ENCODE data around the gene CEP41.

Gene CEP41

DNA sequence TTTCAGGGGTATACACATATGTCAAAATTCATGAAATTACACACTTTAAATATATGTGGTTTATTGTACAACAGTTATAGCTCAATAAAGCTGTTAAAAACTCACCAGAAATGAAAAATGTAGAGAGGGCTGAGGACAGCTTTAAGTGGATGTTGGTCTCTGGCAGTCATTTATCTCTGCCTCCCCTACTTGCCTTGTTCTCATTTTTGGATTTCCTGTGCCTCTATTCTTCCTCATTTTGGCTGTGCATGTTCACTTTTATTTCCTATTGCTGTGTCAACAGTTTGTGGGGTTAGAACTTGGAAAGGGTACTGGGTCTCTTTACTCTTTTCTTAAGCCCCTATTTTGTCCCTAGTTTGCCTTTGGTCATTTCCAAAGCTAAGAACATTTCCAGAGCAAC, 32.5 kb upstream of the CEP41 start:
- H2BK12ac ChIP-seq (ENCODE audit: low read length in 2 of 2), result no peak overlapping the region
- no peak overlapping the region for H2BK5ac ChIP-seq (ENCODE audit: low read depth, low read length, poor library complexity, severe bottlenecking)
- no peak overlapping the region for H2BK15ac ChIP-seq (ENCODE audit: low read depth, poor library complexity, severe bottlenecking)
- H2AFZ ChIP-seq (ENCODE audit: low read depth, low read length), result no peak overlapping the region
- no peak overlapping the region for H3K14ac ChIP-seq (ENCODE audit: low read length in 2 of 2)
- H3K9ac ChIP-seq (ENCODE audit: low read length), result no peak overlapping the region
- no peaks in the 10 kb centered on the region for H3K36me3 ChIP-seq (ENCODE audit: control insufficient read depth in 1 of 2, insufficient read depth in 2 of 2, low read depth in 1 of 2, low read length in 2 of 2)
- H3K4me2 ChIP-seq (ENCODE audit: low read length, poor library complexity, severe bottlenecking), result no peak overlapping the region
- no peak overlapping the region for H3K18ac ChIP-seq (ENCODE audit: low read depth in 1 of 2, low read length in 2 of 2)
- no peaks in the 10 kb centered on the region for H3K27me3 ChIP-seq (ENCODE audit: control insufficient read depth in 1 of 2, insufficient read depth in 1 of 2, low read length in 2 of 2)
- no peak overlapping the region for H4K91ac ChIP-seq (ENCODE audit: low read length)
- no peak overlapping the region for H4K8ac ChIP-seq (ENCODE audit: low read length)
- no peak overlapping the region for H3K23ac ChIP-seq (ENCODE audit: low read length in 2 of 2)
- H3K4me3 ChIP-seq (ENCODE audit: insufficient read depth in 1 of 2, low read depth in 1 of 2, low read length in 2 of 2), result no peak overlapping the region
- no peaks in the 10 kb centered on the region for H3K4me1 ChIP-seq (ENCODE audit: control insufficient read depth, insufficient read depth, low read depth, low read length)
- no peaks in the 10 kb centered on the region for H3K79me1 ChIP-seq (replicated peaks; ENCODE audit: low read length, poor library complexity, severe bottlenecking)
- H2BK120ac ChIP-seq (ENCODE audit: low read depth, low read length), result no peak overlapping the region
- no peak overlapping the region for H3K27ac ChIP-seq (ENCODE audit: low read length, poor library complexity, severe bottlenecking)
- DNase-seq, result no peak
- no peak overlapping the region for H3K4ac ChIP-seq (ENCODE audit: low read depth in 1 of 2, low read length in 2 of 2)
- peaks cover 1% of the 10 kb centered on the region for H3K9me3 ChIP-seq (ENCODE audit: control insufficient read depth, low read length)
- H2AK5ac ChIP-seq (ENCODE audit: low read length, severe bottlenecking), result no peak overlapping the region

DNA sequence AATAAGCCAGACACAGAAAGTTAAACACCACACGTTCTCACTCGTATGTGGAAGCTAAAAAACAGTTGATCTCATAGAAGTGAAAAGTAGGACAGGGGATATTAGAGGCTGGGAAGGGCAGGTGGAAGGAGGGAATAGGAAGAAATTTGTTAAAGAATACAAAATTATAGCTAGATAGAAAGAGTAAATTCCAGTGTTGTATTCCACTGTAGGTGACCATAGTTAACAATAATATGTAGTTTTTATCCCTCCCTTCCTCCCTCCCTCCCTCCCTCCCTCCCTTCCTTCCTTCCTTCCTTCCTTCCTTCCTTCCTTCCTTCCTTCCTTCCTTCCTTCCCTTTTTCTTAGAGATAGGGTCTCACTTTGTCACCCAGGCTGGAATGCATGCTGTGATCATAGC, 31.2 kb upstream of the CEP41 start:
- no peak overlapping the region for H3K14ac ChIP-seq (ENCODE audit: low read length in 2 of 2)
- no peak overlapping the region for H3K9ac ChIP-seq (ENCODE audit: low read length)
- WGBS, result 85% methylated on average over 2 of the region's 2 CpGs
- H2AK5ac ChIP-seq (ENCODE audit: low read length, severe bottlenecking), result no peak overlapping the region
- no peaks in the 10 kb centered on the region for H3K27me3 ChIP-seq (ENCODE audit: control insufficient read depth in 1 of 2, insufficient read depth in 1 of 2, low read length in 2 of 2)
- H3K4me1 ChIP-seq (ENCODE audit: control insufficient read depth, insufficient read depth, low read depth, low read length), result no peaks in the 10 kb centered on the region
- H4K91ac ChIP-seq (ENCODE audit: low read length), result no peak overlapping the region
- H2BK12ac ChIP-seq (ENCODE audit: low read length in 2 of 2), result no peak overlapping the region
- H3K4ac ChIP-seq (ENCODE audit: low read depth in 1 of 2, low read length in 2 of 2), result no peak overlapping the region
- H2AFZ ChIP-seq (ENCODE audit: low read depth, low read length), result no peak overlapping the region
- no peak overlapping the region for H2BK5ac ChIP-seq (ENCODE audit: low read depth, low read length, poor library complexity, severe bottlenecking)
- no peak for DNase-seq
- H3K27ac ChIP-seq (ENCODE audit: low read length, poor library complexity, severe bottlenecking), result no peak overlapping the region
- no peak overlapping the region for H3K18ac ChIP-seq (ENCODE audit: low read depth in 1 of 2, low read length in 2 of 2)
- H3K4me3 ChIP-seq (ENCODE audit: insufficient read depth in 1 of 2, low read depth in 1 of 2, low read length in 2 of 2), result no peak overlapping the region
- no peaks in the 10 kb centered on the region for H3K9me3 ChIP-seq (ENCODE audit: control insufficient read depth, low read length)
- H2BK15ac ChIP-seq (ENCODE audit: low read depth, poor library complexity, severe bottlenecking), result no peak overlapping the region
- H3K23ac ChIP-seq (ENCODE audit: low read length in 2 of 2), result no peak overlapping the region
- no peak overlapping the region for H2BK120ac ChIP-seq (ENCODE audit: low read depth, low read length)
- H4K8ac ChIP-seq (ENCODE audit: low read length), result no peak overlapping the region
- no peak overlapping the region for H3K4me2 ChIP-seq (ENCODE audit: low read length, poor library complexity, severe bottlenecking)
- H3K36me3 ChIP-seq (ENCODE audit: control insufficient read depth in 1 of 2, insufficient read depth in 2 of 2, low read depth in 1 of 2, low read length in 2 of 2), result no peaks in the 10 kb centered on the region
- H3K79me1 ChIP-seq (replicated peaks; ENCODE audit: low read length, poor library complexity, severe bottlenecking), result no peaks in the 10 kb centered on the region

DNA sequence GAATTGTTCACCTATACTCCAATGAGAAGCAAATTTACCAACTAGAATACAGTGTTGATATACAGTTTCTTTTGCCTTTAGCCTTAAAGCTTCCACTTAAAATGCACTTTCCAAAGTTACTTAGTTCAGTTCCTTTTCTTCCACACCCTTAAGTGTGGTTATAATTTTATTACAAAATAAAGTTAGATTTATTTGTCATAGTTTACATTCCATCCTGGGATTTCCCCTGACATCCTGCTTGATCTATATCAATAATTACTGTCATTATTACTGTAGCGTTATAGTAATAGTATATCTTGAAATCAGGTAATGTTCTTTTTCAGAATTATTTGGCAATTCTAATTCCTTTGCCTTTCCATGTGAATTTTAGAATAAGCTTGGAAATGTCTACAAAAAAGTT, 27.8 kb upstream of the CEP41 start:
- Histone ChIP-seq H2BK120ac (ENCODE audit: low read depth, low read length) (no peak overlapping the region), H2BK5ac (ENCODE audit: low read depth, low read length, poor library complexity, severe bottlenecking) (no peak overlapping the region), H2BK15ac (ENCODE audit: low read depth, poor library complexity, severe bottlenecking) (no peak overlapping the region), H2AK5ac (ENCODE audit: low read length, severe bottlenecking) (no peak overlapping the region), H3K36me3 (ENCODE audit: control insufficient read depth in 1 of 2, insufficient read depth in 2 of 2, low read depth in 1 of 2, low read length in 2 of 2) (no peaks in the 10 kb centered on the region), H2BK12ac (ENCODE audit: low read length in 2 of 2) (no peak overlapping the region), H4K91ac (ENCODE audit: low read length) (no peak overlapping the region), H3K4ac (ENCODE audit: low read depth in 1 of 2, low read length in 2 of 2) (no peak overlapping the region), H4K8ac (ENCODE audit: low read length) (no peak overlapping the region), H3K4me2 (ENCODE audit: low read length, poor library complexity, severe bottlenecking) (no peak overlapping the region), H3K27me3 (ENCODE audit: control insufficient read depth in 1 of 2, insufficient read depth in 1 of 2, low read length in 2 of 2) (no peaks in the 10 kb centered on the region), H2AFZ (ENCODE audit: low read depth, low read length) (no peak overlapping the region), H3K4me3 (ENCODE audit: insufficient read depth in 1 of 2, low read depth in 1 of 2, low read length in 2 of 2) (no peak overlapping the region), H3K4me1 (ENCODE audit: control insufficient read depth, insufficient read depth, low read depth, low read length) (no peaks in the 10 kb centered on the region), H3K14ac (ENCODE audit: low read length in 2 of 2) (no peak overlapping the region), H3K9me3 (ENCODE audit: control insufficient read depth, low read length) (no peaks in the 10 kb centered on the region), H3K18ac (ENCODE audit: low read depth in 1 of 2, low read length in 2 of 2) (no peak overlapping the region), H3K27ac (ENCODE audit: low read length, poor library complexity, severe bottlenecking) (no peak overlapping the region), H3K9ac (ENCODE audit: low read length) (no peak overlapping the region), H3K23ac (ENCODE audit: low read length in 2 of 2) (no peak overlapping the region), H3K79me1 (replicated peaks; ENCODE audit: low read length, poor library complexity, severe bottlenecking) (no peaks in the 10 kb centered on the region)
- no peak for DNase-seq
- no CpG with 5 or more reads among the region's 1 CpG for WGBS

DNA sequence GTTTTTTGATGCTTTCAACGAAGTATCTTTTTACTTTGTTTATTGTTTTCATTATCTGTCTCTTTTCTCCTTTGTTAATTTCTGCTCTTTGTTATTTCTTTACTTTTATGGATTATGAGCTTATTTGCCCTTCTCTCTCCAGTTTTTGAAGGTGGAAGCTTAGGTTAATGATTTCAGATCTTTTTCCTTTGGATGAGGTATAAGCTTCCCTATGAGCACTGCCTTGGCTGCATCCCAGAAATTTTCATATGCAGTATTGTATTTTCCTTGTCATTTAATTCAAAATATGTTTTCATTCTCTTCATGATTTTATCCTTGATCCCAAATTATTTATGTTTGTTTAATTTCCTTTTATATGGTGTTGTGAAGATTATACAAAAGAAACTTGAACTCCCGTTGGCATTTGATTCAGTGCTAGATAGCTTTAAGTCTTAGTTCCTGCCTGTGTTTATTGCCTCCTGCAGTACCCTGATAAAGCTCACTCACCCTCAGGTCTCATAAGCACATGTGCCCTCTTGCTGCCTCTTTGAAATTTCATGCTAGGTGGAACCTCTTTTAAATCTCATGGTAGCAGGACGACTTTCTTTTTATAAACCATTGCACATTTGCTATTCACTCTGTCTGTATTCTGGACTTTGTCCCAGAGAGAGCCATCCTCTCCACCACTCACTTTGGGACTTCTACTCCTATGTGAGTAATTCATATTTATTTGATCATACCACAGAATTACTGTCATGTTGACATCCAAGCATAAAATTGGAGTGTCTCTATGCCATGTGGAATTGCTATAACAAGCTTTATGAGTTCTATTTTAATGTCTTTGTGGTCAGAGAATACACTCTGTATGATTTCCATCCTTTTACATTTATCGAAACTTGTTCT, 23.0 kb upstream of the CEP41 start:
- no peak overlapping the region for H2BK5ac ChIP-seq (ENCODE audit: low read depth, low read length, poor library complexity, severe bottlenecking)
- H3K23ac ChIP-seq (ENCODE audit: low read length in 2 of 2), result no peak overlapping the region
- H4K91ac ChIP-seq (ENCODE audit: low read length), result no peak overlapping the region
- no peak overlapping the region for H3K27ac ChIP-seq (ENCODE audit: low read length, poor library complexity, severe bottlenecking)
- no peak overlapping the region for H2BK12ac ChIP-seq (ENCODE audit: low read length in 2 of 2)
- H2BK15ac ChIP-seq (ENCODE audit: low read depth, poor library complexity, severe bottlenecking), result no peak overlapping the region
- peaks cover 12% of the 10 kb centered on the region for H3K9me3 ChIP-seq (ENCODE audit: control insufficient read depth, low read length)
- H3K36me3 ChIP-seq (ENCODE audit: control insufficient read depth in 1 of 2, insufficient read depth in 2 of 2, low read depth in 1 of 2, low read length in 2 of 2), result no peaks in the 10 kb centered on the region
- H2AK5ac ChIP-seq (ENCODE audit: low read length, severe bottlenecking), result no peak overlapping the region
- no peaks in the 10 kb centered on the region for H3K79me1 ChIP-seq (replicated peaks; ENCODE audit: low read length, poor library complexity, severe bottlenecking)
- no peak overlapping the region for H2BK120ac ChIP-seq (ENCODE audit: low read depth, low read length)
- no peak for DNase-seq
- H3K4me3 ChIP-seq (ENCODE audit: insufficient read depth in 1 of 2, low read depth in 1 of 2, low read length in 2 of 2), result no peak overlapping the region
- WGBS, result 77% methylated on average over 2 of the region's 4 CpGs
- H3K14ac ChIP-seq (ENCODE audit: low read length in 2 of 2), result no peak overlapping the region
- H4K8ac ChIP-seq (ENCODE audit: low read length), result no peak overlapping the region
- H3K4me2 ChIP-seq (ENCODE audit: low read length, poor library complexity, severe bottlenecking), result no peak overlapping the region
- H3K4ac ChIP-seq (ENCODE audit: low read depth in 1 of 2, low read length in 2 of 2), result no peak overlapping the region
- no peak overlapping the region for H3K9ac ChIP-seq (ENCODE audit: low read length)
- H3K18ac ChIP-seq (ENCODE audit: low read depth in 1 of 2, low read length in 2 of 2), result no peak overlapping the region
- no peaks in the 10 kb centered on the region for H3K4me1 ChIP-seq (ENCODE audit: control insufficient read depth, insufficient read depth, low read depth, low read length)
- H2AFZ ChIP-seq (ENCODE audit: low read depth, low read length), result no peak overlapping the region
- H3K27me3 ChIP-seq (ENCODE audit: control insufficient read depth in 1 of 2, insufficient read depth in 1 of 2, low read length in 2 of 2), result no peaks in the 10 kb centered on the region

Data from mesenchymal stem cell (in vitro differentiated cells and primary cell).